ENCODE results near the gene UBL5.
A peak's percentile ranks its signal among the peaks of the same experiment; 100 is the strongest.

Gene UBL5

DNA sequence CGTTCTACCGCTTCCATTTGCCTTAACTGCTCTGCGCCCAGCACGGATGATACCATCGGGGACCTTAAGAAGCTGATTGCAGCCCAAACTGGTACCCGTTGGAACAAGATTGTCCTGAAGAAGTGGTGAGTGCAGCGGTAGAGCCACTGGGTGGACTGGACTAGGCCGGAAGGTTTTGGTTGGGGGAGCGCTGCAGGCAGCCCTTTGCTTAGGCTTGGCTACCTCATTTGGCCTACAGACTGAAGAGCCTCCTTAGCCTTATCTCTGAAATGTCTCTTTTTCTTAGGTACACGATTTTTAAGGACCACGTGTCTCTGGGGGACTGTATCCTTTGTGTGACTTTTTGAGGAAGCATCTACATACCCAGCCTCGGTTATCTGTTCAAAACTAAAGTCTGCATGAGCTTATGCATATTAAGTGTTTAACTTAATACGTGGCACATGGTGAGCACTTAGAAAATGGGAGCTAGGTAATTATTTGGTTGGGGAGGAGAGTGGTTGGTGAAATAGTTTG is 889 bp downstream of the UBL5 start:
- peak overlapping the region; percentile 98 for H3K9ac ChIP-seq
- no peaks in the 10 kb centered on the region for H3K27me3 ChIP-seq (ENCODE audit: control insufficient read depth, insufficient read depth, low read length)
- H3K4me3 ChIP-seq (ENCODE audit: low read depth, low read length): peak overlapping the region; percentile 93
- H3K36me3 ChIP-seq (ENCODE audit: control insufficient read depth, insufficient read depth, low read length): no peaks in the 10 kb centered on the region
- H3K79me2 ChIP-seq: peaks cover 38% of the 10 kb centered on the region
- peaks cover 7% of the 10 kb centered on the region for H3K4me1 ChIP-seq
- H3K9me3 ChIP-seq (ENCODE audit: control insufficient read depth, low read length): no peaks in the 10 kb centered on the region
- no peak overlapping the region for H2AFZ ChIP-seq
- TF ChIP-seq, protein P1, sequence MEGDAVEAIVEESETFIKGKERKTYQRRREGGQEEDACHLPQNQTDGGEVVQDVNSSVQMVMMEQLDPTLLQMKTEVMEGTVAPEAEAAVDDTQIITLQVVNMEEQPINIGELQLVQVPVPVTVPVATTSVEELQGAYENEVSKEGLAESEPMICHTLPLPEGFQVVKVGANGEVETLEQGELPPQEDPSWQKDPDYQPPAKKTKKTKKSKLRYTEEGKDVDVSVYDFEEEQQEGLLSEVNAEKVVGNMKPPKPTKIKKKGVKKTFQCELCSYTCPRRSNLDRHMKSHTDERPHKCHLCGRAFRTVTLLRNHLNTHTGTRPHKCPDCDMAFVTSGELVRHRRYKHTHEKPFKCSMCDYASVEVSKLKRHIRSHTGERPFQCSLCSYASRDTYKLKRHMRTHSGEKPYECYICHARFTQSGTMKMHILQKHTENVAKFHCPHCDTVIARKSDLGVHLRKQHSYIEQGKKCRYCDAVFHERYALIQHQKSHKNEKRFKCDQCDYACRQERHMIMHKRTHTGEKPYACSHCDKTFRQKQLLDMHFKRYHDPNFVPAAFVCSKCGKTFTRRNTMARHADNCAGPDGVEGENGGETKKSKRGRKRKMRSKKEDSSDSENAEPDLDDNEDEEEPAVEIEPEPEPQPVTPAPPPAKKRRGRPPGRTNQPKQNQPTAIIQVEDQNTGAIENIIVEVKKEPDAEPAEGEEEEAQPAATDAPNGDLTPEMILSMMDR (IDR thresholded peaks at IDR 0.05): no peak
- peak overlapping the region; percentile 75 for H3K4me2 ChIP-seq (ENCODE audit: low read length)
- peak overlapping the region; percentile 81 for H3K27ac ChIP-seq

DNA sequence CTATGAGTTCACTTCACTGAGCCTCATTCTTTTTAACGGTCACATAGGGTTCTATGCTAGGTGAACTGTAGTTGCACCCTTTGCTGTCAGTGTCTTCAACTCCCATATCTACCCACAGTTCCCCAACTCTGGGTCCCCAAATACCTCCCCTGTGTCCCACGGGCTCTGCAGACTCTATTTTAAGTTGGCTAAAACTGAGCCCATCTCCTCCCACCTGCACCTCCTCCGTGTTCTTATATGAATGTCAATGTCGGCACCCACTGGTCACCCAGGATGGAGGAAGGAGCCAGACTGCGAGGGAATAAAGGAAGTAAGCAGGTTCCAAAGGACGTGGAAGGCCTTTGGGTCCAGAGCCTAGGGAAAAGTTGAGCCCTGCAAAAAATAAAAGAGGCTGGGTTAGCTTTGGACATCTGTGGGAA is 6.6 kb downstream of the UBL5 start:
- Histone ChIP-seq H3K27me3 (ENCODE audit: control insufficient read depth, insufficient read depth, low read length) (no peaks in the 10 kb centered on the region), H3K4me2 (ENCODE audit: low read length) (peak overlapping the region; percentile 84), H3K4me1 (no peaks in the 10 kb centered on the region), H3K79me2 (peaks cover 53% of the 10 kb centered on the region), H3K27ac (no peak overlapping the region), H2AFZ (peak overlapping the region; percentile 86), H3K4me3 (ENCODE audit: low read depth, low read length) (peak overlapping the region; percentile 87), H3K9ac (no peak overlapping the region), H3K9me3 (ENCODE audit: control insufficient read depth, low read length) (no peaks in the 10 kb centered on the region), H3K36me3 (ENCODE audit: control insufficient read depth, insufficient read depth, low read length) (no peaks in the 10 kb centered on the region)
- TF ChIP-seq, protein P1 (IDR thresholded peaks at IDR 0.05): no peak

DNA sequence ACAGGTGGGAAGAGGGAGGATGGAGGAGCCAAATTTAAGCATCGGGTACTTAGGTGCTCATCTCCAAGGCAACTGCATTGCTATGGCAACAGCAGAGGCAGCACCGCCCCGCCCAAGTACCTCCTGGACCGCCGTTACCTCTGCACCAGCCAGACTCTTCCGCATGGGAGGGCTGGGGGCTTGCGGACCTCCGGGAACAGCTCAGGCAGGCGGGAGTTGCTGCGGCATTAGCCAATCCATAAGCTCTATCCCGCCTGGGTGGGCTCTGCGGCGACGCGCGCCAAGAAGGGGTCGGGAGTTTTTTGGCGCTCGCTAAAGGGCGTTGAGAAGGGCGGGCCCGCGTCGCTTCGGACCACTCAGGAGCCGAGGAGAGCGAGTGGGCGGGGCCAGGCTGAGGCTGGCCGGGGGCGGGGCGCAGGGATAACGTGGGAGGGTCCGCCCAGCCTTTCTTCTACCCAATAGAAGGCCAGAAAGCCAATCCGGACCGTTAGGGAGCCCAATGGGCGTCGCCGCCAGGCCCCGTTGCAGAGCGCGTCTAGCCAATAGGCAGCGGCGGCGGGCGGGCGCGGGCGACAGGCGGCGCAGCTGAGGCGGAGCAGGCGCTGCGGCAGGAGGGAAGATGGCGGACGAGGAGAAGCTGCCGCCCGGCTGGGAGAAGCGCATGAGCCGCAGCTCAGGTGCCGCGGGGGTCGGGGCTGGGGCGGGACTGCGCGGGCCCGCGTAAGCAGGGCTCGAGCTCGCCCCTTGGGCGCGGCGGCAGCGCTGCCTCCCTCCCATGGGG is 7.2 kb downstream of the UBL5 start, which contains the start of gene PIN1:
Gene PIN1 (plus strand): TSS at position 593 of the 781 bp plus-strand sequence. CDS start 27 bp downstream, at position 620.
- Histone ChIP-seq H3K36me3 (ENCODE audit: control insufficient read depth, insufficient read depth, low read length) (no peaks in the 10 kb centered on the region), H2AFZ (peak within 1 kb of the TSS; percentile 86), H3K4me2 (ENCODE audit: low read length) (peak within 1 kb of the TSS; percentile 84), H3K79me2 (peaks cover 59% of the 10 kb centered on the region), H3K27ac (no peak within 1 kb of the TSS), H3K9ac (no peak within 1 kb of the TSS), H3K4me1 (no peaks in the 10 kb centered on the region), H3K27me3 (ENCODE audit: control insufficient read depth, insufficient read depth, low read length) (no peaks in the 10 kb centered on the region), H3K4me3 (ENCODE audit: low read depth, low read length) (peak within 1 kb of the TSS; percentile 87), H3K9me3 (ENCODE audit: control insufficient read depth, low read length) (no peaks in the 10 kb centered on the region)
- TF ChIP-seq, protein P1 (IDR thresholded peaks at IDR 0.05): peak; percentile 89

DNA sequence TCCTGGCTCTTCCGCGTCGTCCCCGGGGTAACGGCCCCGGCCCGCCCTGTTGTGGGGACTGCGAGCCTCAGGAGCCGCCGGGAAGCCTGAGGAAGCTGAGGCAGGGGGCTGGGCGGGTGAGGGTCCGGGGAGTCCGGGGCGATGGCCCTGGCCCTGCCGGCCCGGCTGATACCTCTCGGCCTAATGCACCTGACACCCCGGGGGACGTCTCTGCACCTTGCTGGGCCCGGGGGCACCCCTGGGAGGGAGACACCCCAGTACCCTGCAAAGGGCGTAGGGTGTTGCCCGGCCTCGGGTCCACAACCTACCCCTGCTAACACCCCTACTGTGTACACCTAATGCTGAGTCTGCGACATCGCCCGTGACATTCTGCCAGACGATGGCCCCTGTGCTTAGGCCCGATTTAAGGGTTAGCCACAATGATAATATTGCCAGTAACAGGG is 7.8 kb downstream of the UBL5 start:
- Histone ChIP-seq H3K4me1 (no peaks in the 10 kb centered on the region), H3K9me3 (ENCODE audit: control insufficient read depth, low read length) (no peaks in the 10 kb centered on the region), H3K79me2 (peaks cover 62% of the 10 kb centered on the region), H3K36me3 (ENCODE audit: control insufficient read depth, insufficient read depth, low read length) (no peaks in the 10 kb centered on the region), H3K9ac (no peak overlapping the region), H3K27me3 (ENCODE audit: control insufficient read depth, insufficient read depth, low read length) (no peaks in the 10 kb centered on the region), H3K4me3 (ENCODE audit: low read depth, low read length) (peak overlapping the region; percentile 87), H2AFZ (peak overlapping the region; percentile 82), H3K4me2 (ENCODE audit: low read length) (peak overlapping the region; percentile 77), H3K27ac (no peak overlapping the region)
- TF ChIP-seq, protein P1 (IDR thresholded peaks at IDR 0.05): no peak
